ENCODE results near the gene RAP1GAP2.

GRCh38 chr17:2779545-2779944, 16.7 kb upstream of the RAP1GAP2 start:
- TF ChIP-seq POLR2AphosphoS5 (IDR thresholded peaks at IDR 0.05; ENCODE audit: low read depth, low read length) (no peak), EZH2 (IDR thresholded peaks at IDR 0.05; ENCODE audit: low read depth, low read length, severe bottlenecking) (no peak), CTCF (IDR thresholded peaks at IDR 0.05; ENCODE audit: control extremely low read depth in 1 of 3, insufficient read depth in 1 of 3, low read depth in 1 of 3, low read length in 3 of 3) (no peak), NRF1 (IDR thresholded peaks at IDR 0.05; ENCODE audit: low read depth, low read length) (no peak), TBP (IDR thresholded peaks at IDR 0.05; ENCODE audit: low read depth, low read length) (no peak), EP300 (IDR thresholded peaks at IDR 0.05; ENCODE audit: borderline replicate concordance in 1 of 2, low read depth in 2 of 2, low read length in 2 of 2) (no peak), BACH1 (IDR thresholded peaks at IDR 0.05; ENCODE audit: low read length) (no peak), ATF3 (IDR thresholded peaks at IDR 0.05; ENCODE audit: insufficient read depth, low read depth, low read length) (no peak), SUZ12 (IDR thresholded peaks at IDR 0.05; ENCODE audit: low read length) (no peak), USF2 (IDR thresholded peaks at IDR 0.05; ENCODE audit: low read length) (no peak), ATF2 (IDR thresholded peaks at IDR 0.05; ENCODE audit: low read length) (no peak), RFX5 (IDR thresholded peaks at IDR 0.05; ENCODE audit: borderline replicate concordance, low read depth, low read length) (no peak)
